ENCODE measurements around the gene SLC25A19. TPM values are rescaled to one million over a fixed set of nuclear protein-coding genes. Genes with fewer than 3 reads are reported as not detected.

Gene SLC25A19
- total and polyA plus RNA-seq, 8 donors = 2.3 to 40.6 (median 9.9) TPM

- no peak for DNase-seq
- H3K27me3 ChIP-seq = no peaks in the 10 kb centered on the region
- H3K4me1 ChIP-seq = peaks cover 0 to 16% (median 6%) of the 10 kb centered on the region in 4 donors
- H3K4me3 ChIP-seq = no peak overlapping the region
- H3K36me3 ChIP-seq = peaks cover 92 to 100% (median 100%) of the 10 kb centered on the region in 4 donors
- intact Hi-C loops (cut with DNase I; ENCODE audit: low total_unique reads) = no loop called here
- H3K27ac ChIP-seq = peak overlapping the region in 1 of 5 donors; percentile 18
- 86 to 87% (median 87%) methylated on average over 9 of the region's 9 CpGs for WGBS, 5 donors
- H3K9me3 ChIP-seq = no peaks in the 10 kb centered on the region
- TF ChIP-seq POLR2A (IDR thresholded peaks at IDR 0.05) (no peak), CTCF (IDR thresholded peaks at IDR 0.05) (no peak), POLR2AphosphoS5 (IDR thresholded peaks at IDR 0.05) (no peak), EP300 (IDR thresholded peaks at IDR 0.05) (no peak)
Measured at GRCh38 chr17:75241502-75241901, 47.7 kb downstream of the SLC25A19 start.

GRCh38 chr17:75241143-75241430 lies 48.1 kb downstream of the SLC25A19 start:
- Histone ChIP-seq H3K9me3 (no peaks in the 10 kb centered on the region), H3K36me3 (peaks cover 89 to 100% (median 100%) of the 10 kb centered on the region in 4 donors), H3K4me1 (peaks cover 0 to 16% (median 6%) of the 10 kb centered on the region in 4 donors), H3K27ac (no peak overlapping the region), H3K4me3 (no peak overlapping the region), H3K27me3 (no peaks in the 10 kb centered on the region)
- TF ChIP-seq POLR2A (IDR thresholded peaks at IDR 0.05) (no peak), POLR2AphosphoS5 (IDR thresholded peaks at IDR 0.05) (no peak), CTCF (IDR thresholded peaks at IDR 0.05) (no peak), EP300 (IDR thresholded peaks at IDR 0.05) (no peak)
- WGBS, 5 donors = 71 to 94% (median 91%) methylated on average over 5 to 7 of the region's 7 CpGs
- no peak for DNase-seq
- intact Hi-C loops (cut with DNase I; ENCODE audit: low total_unique reads) = no loop called here

- DNase-seq = peak in 1 of 2 donors; percentile 51
Measured at GRCh38 chr17:75240394-75241142, 48.7 kb downstream of the SLC25A19 start.

GRCh38 chr17:75239778-75240393 lies 49.3 kb downstream of the SLC25A19 start:
- no peak overlapping the region for H3K4me3 ChIP-seq
- TF ChIP-seq POLR2AphosphoS5 (IDR thresholded peaks at IDR 0.05) (no peak), EP300 (IDR thresholded peaks at IDR 0.05) (no peak), POLR2A (IDR thresholded peaks at IDR 0.05) (no peak), CTCF (IDR thresholded peaks at IDR 0.05) (no peak)
- peaks cover 0 to 16% (median 6%) of the 10 kb centered on the region in 4 donors for H3K4me1 ChIP-seq
- intact Hi-C loops (cut with DNase I; ENCODE audit: low total_unique reads) = no loop called here
- no peak for DNase-seq
- 85 to 93% (median 91%) methylated on average over 16 to 23 of the region's 23 CpGs for WGBS, 5 donors
- H3K27ac ChIP-seq = peak overlapping the region in 1 of 5 donors; percentile 40
- peaks cover 89 to 100% (median 100%) of the 10 kb centered on the region in 4 donors for H3K36me3 ChIP-seq
- H3K27me3 ChIP-seq = no peaks in the 10 kb centered on the region
- no peaks in the 10 kb centered on the region for H3K9me3 ChIP-seq

More at GRCh38 chr17:75240394-75241142, 48.7 kb downstream of the SLC25A19 start:
- Histone ChIP-seq H3K36me3 (peaks cover 89 to 100% (median 100%) of the 10 kb centered on the region in 4 donors), H3K27me3 (no peaks in the 10 kb centered on the region), H3K27ac (peak overlapping the region in 2 of 5 donors; percentile 37 to 40), H3K4me3 (no peak overlapping the region), H3K4me1 (peaks cover 0 to 16% (median 6%) of the 10 kb centered on the region in 4 donors), H3K9me3 (no peaks in the 10 kb centered on the region)
- intact Hi-C loops (cut with DNase I; ENCODE audit: low total_unique reads) = no loop called here
- TF ChIP-seq EP300 (IDR thresholded peaks at IDR 0.05) (no peak), CTCF (IDR thresholded peaks at IDR 0.05) (peak in 3 of 7 experiments; percentile 9 to 23 (median 21)), POLR2A (IDR thresholded peaks at IDR 0.05) (no peak)
- 57 to 62% (median 59%) methylated on average over 22 to 23 of the region's 23 CpGs for WGBS, 5 donors
